NCI-H2081 (cell line): ENCODE results near the gene FBXL16.

Experiments
- DNase-seq, 2 experiments: peaks; one replicate each; lab custom pipeline; 2025; lab: John Stamatoyannopoulos, UW

FBXL16 gene

DNA sequence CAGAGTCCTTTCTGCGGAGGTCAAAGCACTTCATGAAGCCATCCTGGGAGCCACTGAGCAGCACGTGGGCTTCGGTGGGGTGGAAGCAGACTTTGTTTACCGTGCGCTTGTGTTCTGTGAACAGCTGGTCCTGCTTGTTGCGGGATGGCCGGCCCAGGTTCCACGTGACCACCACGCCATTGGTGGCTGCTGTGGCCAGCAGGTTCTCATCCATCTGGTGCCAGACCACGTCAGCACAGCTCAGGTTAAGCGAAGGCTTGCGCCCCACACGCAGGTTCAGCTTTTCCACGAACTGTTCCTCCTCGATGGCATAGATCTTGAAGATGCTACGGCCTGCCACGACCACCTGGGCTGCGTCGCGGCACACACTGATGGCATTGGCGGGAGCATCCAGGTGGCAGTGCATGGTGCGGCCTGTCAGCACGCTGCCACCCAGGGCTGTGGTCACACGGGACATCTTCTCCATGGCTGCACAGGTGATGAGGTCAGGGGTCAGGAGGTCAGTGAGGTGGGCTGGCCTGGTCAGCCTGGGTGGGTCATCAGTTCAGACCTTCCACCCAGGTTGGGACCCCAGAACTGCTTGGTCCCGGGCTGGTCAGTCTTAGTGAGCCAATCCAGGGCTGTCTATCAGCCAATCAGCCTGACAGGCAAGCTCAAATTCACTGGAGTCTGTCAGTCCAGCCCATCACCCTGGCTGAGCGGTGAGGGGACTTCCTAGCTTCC, 16.3 kb downstream of the FBXL16 start:
- DNase-seq: no peak

DNA sequence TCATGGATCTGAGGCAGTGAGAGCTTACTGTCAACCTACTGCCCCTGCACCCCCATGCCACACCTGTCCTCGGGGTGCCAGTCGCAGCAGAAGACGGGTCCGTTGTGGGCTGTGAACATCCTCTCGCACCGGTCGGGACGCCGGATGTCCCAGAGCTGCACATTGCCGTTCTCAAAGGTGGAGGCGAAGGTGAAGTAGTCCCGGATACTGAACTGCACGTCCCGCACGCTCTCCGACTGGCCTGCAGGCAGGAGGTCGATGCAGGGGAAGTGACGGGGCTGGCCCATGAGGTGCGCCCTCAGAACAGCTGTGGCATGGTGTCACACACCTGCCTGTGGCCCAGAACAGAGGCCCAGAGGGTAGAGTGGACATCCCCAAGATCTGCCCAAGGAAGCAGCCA, 18.1 kb downstream of the FBXL16 start:
- DNase-seq: no peak

- DNase-seq: no peak
These were observed 18.9 kb downstream of the FBXL16 start for GRCh38 chr16:686459-687260.

DNA sequence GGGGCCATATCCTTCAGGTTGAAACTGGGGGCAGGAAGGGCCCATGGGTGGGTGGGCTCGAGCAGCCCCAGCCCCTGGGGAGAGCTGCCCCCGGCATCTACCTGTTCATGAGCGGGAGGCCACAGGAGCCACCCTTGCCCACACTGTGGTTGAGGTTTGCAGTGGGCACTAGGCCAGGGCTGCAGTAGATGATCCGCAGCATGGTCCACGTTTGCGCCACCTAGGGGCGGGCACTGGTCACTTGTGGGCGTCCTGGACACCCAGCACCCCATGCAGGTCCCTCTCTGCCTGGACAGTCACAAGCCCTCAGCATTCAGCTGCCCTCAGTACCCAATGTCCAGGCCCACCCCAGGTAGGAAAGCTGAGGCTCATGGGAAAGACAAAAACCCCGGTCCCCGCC, 19.6 kb downstream of the FBXL16 start:
- peak; percentile 55 to 75 for DNase-seq

DNA sequence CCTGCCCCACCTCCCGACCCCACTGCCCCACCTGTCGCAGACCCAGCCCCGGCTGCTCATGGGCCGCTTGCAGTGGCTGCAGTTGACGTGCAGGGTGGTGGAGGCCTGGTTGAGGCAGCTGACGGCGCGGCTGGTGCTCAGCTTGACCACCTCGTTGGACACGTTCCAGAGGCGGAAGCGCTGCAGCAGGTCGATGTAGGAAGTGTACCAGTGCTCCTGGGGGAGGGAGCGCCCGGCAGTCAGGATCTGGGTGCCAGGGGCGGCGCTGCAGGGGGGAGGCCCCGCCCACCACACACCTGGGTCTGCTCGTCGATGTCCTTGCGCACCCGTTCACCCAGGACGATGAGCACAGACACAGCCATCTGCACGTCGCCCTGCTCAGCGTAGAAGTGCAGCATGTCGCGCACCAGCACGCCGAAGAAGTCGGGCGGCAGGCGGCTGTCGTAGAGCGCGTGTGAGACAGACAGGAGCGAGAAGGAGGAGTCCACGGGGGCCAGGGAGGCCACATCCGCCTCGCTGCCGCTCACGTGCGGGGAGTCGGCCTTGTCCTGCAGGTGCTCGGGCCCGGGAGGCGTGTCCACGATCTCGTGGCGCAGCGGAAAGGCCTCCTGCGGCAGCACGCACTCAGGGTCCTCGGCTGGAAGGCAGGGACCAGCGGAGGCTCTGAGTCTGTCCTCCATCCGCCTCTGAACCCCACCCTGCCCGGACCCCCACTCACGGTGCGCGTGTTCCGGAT, 20.5 kb downstream of the FBXL16 start:
- peak; percentile 89 to 94 for DNase-seq

DNA sequence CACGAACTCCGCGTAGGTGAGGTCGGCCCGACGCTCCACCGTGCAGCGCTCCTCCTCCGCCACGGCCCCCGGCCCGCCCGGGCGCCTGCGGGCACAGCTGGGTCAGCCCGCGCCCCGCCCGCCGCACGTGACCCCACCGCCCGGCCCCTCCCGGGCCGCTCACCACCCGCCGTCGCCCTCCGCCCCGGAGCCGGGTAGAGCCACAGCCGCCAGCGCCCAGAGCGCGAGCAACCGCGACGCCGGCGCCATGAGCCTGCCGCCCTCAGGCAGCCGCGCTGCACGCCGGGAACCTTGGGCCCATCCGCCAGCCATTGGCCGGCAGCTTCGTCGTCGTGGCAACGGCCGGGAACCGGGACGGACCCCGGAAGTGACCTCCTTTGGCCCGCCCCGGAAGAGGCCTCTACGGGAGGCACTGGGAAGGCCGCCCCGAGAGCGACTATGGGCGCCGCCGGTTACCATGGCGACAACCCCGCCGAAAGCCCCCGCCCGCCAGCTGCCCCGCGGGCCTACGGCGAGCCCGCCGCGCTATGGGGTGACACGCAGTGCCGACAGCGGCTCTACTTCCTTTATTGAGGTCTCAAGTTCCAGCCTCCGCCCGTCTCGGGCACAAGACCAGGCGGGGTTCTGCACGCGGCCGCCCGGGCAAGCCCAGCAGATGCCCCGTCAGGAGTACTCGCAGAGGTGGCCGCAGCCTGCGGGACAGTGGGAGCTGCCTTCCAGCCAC, 21.4 kb downstream of the FBXL16 start, which contains the start of gene JMJD8:
Gene JMJD8, minus strand, starts transcription at position 264 of the 724 bp plus-strand sequence. Its CDS starts 15 bp downstream, at position 249.
- peak; percentile 96 to 97 for DNase-seq

- no peak for DNase-seq
These were observed 22.1 kb downstream of the FBXL16 start for GRCh38 chr16:683396-684070.

DNA sequence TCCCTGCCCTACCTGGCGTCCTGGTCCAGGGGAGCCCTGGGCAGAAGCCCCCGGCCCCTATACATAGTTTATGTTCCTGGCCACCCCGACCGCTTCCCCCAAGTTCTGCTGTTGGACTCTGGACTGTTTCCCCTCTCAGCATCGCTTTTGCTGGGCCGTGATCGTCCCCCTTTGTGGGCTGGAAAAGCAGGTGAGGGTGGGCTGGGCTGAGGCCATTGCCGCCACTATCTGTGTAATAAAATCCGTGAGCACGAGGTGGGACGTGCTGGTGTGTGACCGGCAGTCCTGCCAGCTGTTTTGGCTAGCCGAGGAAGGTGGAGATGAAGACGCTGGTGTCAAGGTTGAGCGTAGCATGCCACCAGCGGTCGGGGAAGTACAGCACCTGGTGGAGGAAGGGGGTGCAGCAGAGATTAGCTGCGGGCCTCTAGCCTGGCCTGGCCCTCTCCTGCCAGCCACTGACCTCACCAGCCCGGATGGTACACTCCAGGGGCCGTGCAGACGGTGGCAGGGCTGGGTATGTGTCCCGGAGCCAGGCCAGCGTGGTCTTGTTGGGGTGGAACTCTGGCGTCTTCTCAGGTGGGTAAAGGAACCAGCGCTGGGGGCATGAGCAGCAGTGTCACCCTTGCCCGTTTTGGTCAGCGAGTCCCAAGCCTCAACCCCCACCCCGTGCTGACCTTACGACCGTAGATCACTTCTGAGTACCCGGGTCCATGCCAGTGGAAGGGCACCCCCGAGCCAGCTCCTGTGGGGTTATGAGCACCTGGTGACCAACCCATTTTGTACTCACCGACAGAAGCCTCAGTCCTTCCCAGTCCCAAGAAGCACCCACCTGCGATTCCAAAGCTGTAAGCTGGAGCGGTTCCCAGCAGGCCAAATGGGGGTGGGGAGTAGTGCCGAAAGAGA, 22.9 kb downstream of the FBXL16 start:
- no peak for DNase-seq

GRCh38 chr16:681746-682427, 23.7 kb downstream of the FBXL16 start:
- no peak for DNase-seq

DNA sequence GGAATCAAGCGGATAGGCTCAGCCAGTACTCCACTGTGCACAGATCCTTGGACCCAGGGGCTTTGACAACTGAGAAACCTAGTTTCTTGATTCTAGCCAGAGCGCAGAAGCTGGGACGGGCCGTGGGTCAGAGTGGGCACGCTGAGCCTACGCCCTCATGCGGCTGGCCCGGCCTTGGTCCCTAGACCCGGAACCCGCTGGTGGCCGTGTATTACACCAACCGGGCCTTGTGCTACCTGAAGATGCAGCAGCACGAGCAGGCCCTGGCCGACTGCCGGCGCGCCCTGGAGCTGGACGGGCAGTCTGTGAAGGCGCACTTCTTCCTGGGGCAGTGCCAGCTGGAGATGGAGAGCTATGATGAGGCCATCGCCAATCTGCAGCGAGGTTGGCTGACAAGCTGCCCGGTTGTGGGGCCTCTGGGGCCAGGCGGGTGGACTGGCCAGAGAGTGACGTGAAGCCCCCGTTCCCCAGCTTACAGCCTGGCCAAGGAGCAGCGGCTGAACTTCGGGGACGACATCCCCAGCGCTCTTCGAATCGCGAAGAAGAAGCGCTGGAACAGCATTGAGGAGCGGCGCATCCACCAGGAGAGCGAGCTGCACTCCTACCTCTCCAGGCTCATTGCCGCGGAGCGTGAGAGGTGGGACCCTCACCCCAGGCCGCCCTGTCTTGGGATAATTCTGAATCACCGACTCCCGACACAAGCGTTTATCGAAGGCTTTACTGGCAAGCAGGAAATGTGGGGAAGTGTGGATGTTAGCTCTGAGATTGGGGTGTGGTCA, 24.4 kb downstream of the FBXL16 start:
- DNase-seq: peak in 1 of 2 experiments; percentile 38

- no peak for DNase-seq
These were observed 25.0 kb downstream of the FBXL16 start for GRCh38 chr16:680625-680945.

DNA sequence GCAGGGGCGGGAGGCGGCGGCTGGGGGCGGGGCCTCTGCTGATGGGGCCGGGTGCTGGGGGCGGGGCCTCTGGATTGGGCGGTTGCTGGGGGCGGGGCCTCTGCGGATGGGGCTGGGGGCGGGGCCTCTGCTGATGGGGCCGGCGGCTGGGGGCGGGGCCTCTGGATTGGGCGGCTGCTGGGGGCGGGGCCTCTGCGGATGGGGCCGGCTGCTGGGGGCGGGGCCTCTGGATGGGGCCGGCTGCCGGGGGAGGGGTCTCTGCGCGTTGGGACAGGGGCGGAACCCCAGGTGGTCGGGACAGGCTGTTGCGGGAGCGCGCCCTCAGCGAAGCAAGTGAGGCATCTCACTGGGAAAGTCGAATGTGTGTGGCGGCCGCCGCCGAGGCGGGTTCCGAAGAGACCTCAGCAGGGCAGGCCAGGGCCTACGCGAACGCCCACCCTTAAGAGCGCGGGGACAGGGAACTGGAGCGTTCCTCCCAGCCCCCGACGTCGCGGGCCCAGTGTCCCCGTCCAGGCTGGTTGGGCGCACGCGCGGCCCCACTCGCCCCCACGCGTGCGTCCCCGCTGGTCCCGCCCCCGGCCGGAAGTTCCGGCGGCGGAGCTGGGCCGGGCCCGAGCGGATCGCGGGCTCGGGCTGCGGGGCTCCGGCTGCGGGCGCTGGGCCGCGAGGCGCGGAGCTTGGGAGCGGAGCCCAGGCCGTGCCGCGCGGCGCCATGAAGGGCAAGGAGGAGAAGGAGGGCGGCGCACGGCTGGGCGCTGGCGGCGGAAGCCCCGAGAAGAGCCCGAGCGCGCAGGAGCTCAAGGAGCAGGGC, 25.6 kb downstream of the FBXL16 start, which contains the start of gene STUB1:
Gene STUB1, plus strand, starts transcription at position 597 of the 811 bp plus-strand sequence. Its CDS starts 116 bp downstream, at position 713.
- peak; percentile 75 to 85 for DNase-seq

GRCh38 chr16:678858-679813, 26.5 kb downstream of the FBXL16 start:
- peak; percentile 35 to 41 for DNase-seq

GRCh38 chr16:678209-678857, 27.3 kb downstream of the FBXL16 start:
- no peak for DNase-seq

DNA sequence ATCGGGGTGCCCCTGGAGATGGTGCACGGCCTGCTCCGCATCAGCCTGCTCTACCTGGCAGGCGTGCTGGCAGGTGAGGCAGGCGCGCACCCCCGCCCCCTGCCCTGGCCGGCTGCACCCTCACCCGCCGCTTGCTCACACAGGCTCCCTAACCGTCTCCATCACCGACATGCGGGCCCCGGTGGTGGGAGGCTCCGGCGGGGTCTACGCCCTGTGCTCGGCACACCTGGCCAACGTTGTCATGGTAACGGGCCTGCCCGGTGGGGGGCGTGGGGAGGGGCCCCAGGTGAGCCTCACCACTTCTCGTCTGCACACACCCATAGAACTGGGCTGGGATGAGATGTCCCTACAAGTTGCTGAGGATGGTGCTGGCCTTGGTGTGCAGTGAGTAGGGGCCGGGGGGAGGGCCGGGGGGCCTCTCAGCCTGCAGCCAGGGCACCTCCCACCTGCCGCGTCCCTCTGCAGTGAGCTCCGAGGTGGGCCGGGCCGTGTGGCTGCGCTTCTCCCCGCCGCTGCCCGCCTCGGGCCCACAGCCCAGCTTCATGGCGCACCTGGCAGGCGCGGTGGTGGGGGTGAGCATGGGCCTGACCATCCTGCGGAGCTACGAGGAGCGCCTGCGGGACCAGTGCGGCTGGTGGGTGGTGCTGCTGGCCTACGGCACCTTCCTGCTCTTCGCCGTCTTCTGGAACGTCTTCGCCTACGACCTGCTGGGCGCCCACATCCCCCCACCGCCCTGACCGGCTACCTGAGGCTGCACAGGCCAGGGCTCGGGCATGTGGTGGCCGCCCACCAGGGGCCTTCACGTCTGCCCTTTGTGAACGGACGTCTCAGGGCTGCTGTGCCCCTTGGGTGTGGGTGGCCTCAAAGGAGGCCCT, 28.0 kb downstream of the FBXL16 start:
- DNase-seq: peak; percentile 27 to 54
